NCI-H1048 (cell line): ENCODE measurements around the gene USP31.

Experiments
- DNase-seq: peaks from one replicate; lab custom pipeline; 2025; lab: John Stamatoyannopoulos, UW

Gene USP31

GRCh38 chr16:23132775-23133463 lies 16.3 kb downstream of the USP31 start:
- DNase-seq, result no peak

DNA sequence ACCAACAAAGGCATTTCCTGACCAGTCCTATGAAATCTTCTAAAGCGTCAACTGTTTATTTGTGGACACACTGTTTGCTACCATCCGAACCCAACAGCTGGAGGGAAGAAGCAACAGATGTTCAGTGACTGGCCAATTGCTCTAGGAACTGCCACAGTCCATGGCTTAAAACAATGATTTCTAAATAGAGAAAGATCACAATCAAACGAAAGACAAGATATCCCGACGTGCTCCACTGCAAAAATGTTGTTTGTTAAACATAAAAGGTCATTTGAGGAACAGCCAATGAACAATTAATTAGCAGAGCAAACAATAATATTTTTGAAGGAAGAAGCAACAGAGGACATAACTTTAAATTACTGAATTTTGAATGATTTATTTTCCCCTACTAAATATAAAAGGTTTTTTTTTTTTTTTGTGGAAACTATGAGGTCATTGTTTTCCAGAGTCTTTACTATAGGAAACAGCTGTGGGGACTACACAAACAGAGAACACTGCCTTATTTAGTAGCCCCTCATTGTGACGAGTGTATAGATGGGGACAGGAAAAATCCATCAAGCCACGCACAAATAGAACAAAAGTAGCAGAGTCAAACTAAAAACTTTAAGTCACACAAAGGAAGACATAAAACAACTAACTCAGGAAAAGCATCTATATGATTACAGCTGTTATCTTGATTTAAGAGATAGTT lies 17.2 kb downstream of the USP31 start:
- DNase-seq, result no peak

- DNase-seq, result no peak
Measured at GRCh38 chr16:23131436-23131835, 17.8 kb downstream of the USP31 start.

GRCh38 chr16:23131036-23131435 lies 18.2 kb downstream of the USP31 start:
- DNase-seq, result no peak

DNA sequence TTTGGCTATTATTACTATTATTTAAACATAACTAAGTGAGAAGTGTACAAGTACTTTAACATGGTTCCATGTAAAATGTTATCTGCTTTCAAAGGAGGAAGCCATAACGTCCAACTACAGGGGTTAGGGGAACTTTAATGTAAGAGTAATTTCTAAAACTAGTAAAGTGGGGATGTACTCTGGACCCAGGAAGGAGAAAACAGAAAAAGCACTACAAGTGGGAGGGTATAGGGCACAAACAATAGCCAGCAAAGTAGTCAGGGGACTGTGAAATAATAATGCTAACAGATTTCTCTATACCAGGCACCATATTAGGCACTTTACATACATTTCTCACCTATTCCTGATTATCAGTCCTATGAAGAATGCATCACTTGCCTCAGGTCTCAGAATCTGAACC lies 19.6 kb downstream of the USP31 start:
- no peak for DNase-seq

DNA sequence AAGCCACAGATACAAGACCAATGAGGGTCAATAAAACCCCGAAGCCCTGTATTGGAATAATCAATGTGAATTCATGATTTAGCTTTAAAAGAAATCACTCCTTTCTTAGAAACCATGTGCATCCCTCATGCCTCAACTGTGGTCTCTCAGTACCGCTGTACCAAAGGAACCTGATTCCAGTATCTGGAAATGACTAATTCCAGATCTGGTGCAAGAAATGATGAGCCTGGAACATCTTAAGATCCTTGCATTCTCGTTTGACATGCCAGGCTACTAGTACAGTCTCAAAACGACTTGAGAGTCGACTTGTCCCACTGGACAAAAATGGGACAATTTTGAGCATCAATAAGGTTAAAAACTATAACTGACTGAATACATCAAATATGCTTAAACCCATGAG lies 21.2 kb downstream of the USP31 start:
- DNase-seq, result no peak

- no peak for DNase-seq
Measured at GRCh38 chr16:23125277-23125676, 24.0 kb downstream of the USP31 start.

DNA sequence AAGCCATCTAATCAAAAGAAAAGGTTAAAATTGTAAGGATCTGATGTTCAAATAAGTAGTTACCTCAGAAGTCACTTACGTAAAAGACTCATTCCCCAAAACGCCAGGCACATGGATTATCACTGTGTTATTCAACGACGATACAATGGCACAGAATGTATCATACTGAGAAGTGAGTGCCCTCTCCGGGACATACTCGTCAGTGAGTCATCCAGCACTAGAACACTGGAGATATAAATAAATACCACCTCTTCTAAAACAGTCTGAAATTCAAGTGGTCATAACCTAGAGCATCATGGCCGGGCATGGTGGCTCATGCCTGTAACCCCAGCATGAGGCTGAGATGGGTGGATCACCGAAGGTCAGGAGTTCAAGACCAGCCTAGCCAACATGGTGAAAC lies 24.9 kb downstream of the USP31 start:
- DNase-seq, result no peak

DNA sequence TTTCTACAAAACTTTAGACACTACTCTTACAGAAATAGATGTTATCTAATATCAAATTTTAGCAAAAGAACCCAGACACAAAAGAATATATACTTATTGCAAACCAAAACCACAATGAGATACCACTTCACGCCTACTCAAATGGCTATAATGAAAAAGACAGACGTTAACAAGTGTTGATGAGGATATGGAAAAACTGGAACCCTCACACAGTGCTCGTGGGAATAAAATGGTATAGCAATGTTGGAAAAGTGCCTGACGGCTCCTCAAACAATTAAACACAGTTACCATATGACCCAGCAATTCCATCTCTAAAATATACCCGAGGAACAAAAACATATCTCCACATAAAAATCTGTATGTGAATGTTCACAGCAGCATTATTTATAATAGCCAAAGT lies 27.1 kb downstream of the USP31 start:
- DNase-seq, result no peak

DNA sequence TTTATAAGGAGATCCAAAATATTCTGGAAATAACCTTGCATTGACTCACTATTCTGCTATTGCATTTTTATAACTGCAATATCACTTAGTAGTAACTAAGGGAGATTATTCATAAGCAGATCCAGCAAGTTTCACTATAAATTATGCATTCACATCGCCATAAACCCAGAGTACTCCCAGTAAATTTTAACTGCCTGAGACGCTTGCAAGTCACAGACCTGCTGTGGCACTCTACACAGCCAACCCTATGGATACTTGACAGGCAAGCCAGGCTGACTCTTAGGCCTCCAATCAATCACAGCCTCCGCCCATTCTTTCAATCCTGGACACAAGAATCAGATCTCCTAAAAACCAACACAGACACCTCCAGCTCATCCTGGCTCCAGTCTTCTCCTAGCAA lies 28.2 kb downstream of the USP31 start:
- DNase-seq, result no peak

DNA sequence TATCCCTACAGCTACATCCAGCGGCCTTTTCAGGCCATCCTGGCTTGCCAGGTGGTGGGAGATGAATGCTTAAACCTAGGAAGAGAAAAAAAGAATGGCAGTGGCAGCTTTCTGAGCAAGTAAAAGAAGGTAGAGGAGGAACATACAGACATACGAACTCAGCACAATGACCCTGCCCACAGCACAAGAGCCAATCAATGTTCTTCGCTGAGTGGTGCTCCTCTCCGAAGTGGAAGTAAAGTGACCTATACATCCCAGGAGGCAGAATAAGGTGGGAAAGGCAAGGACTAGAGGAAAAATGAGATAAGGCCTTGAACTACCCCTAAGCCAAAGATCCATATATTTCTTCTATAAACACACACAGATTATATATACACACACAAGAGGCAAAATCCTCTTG lies 28.7 kb downstream of the USP31 start:
- no peak for DNase-seq

GRCh38 chr16:23119570-23119969 lies 29.7 kb downstream of the USP31 start:
- DNase-seq, result no peak

DNA sequence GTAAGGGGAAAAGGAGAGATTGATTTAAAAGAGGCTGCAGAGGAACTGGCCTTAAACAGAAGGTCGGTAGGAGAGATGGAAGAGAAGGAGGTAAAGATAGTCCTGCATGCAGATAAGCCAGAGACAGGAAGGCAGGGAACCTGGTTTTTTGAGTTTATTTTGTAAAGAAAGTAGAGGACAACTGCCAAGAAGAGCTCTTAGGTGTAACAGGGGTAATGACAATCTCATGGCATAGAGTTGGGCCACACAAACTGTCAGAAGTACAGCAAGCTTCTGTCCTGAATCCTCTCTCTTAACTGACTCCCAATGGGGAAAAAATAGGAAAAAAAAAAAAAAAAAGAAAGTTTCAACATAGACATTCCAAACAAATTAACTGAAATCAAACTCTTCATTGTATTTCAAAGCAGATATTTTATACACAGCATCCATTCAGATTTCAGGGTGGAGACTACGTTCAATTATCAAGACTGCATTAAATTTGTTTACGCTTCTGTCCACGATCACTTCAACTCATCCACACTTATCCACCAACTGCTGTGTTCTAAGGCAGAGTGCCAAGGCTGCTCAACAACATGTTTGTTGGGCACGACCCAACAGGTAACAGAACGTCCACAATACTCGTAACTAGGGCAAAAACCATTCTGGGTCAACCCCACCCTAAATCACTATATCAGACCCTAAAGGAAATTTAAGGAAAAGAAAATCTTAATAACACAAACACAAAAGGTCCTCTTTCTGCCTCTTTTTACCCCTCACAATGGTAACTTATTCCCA lies 34.9 kb downstream of the USP31 start:
- no peak for DNase-seq

GRCh38 chr16:23113185-23113584 lies 36.1 kb downstream of the USP31 start:
- no peak for DNase-seq

GRCh38 chr16:23110257-23110899 lies 38.9 kb downstream of the USP31 start:
- no peak for DNase-seq

- DNase-seq, result no peak
Measured at GRCh38 chr16:23107936-23108335, 41.3 kb downstream of the USP31 start.

GRCh38 chr16:23107117-23107516 lies 42.1 kb downstream of the USP31 start:
- no peak for DNase-seq

- no peak for DNase-seq
Measured at GRCh38 chr16:23105309-23105708, 43.9 kb downstream of the USP31 start.

- no peak for DNase-seq
Measured at GRCh38 chr16:23104032-23104955, 45.0 kb downstream of the USP31 start.

- no peak for DNase-seq
Measured at GRCh38 chr16:23103603-23104002, 45.6 kb downstream of the USP31 start.

GRCh38 chr16:23101012-23101550 lies 48.2 kb downstream of the USP31 start:
- no peak for DNase-seq
